ENCODE measurements around the gene COX11.

- TF ChIP-seq CTCF (IDR thresholded peaks at IDR 0.05; ENCODE audit: low read length) (no peak), EZH2 (optimal IDR thresholded peaks at IDR 0.05; ENCODE audit: low read depth, low read length) (no peak)
These were observed 35.7 kb downstream of the COX11 start for GRCh38 chr17:54932711-54933110.

Data from MM.1S (cell line).